ENCODE measurements around the gene PLCG1. TPM values are rescaled to one million over a fixed set of nuclear protein-coding genes. Genes with fewer than 3 reads are reported as not detected.

The PLCG1 gene
- total and polyA plus RNA-seq, 12 donors = 32.9 to 139 (median 76.9) TPM

DNA sequence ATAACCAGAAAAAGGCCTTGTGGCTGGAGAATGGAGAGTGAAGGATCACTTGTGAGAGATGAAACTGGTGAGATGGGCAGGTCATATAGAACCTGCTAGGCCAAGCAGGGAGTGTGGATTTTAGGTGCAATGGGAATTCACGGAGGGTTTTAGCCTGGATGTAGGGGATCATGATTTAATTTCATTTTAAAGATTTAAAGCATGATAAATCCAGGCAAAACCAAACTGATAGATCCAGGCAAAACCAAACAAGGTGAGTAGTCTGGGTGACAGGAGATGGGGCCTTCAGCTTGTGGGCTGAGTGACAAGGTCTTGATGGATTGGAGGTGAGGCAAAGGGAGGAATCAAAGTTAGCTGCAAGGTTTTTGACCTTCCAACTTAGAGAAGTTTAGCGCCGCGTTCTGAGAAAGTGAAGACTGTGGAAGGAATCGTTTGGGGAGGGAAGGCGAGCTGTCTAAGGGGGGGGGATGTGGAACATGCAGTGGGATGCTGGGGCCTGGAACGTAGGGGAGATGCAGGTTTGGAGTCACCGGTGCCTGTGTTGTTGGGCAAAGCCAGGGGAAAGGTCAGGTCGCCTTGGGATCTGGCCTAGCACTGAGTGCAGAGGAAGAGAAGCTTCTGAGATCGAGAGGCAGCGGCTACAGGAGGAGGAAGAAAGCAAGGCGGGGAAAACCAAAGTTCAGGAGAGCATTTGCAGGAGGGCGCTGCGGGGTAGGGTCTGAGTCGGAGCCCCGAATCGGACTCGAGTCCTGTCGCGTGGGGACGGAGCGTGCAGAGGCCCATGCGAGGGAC, 1.3 kb upstream of the PLCG1 start:
- TF ChIP-seq POLR2A (IDR thresholded peaks at IDR 0.05) = no peak
- TF ChIP-seq, protein P1, sequence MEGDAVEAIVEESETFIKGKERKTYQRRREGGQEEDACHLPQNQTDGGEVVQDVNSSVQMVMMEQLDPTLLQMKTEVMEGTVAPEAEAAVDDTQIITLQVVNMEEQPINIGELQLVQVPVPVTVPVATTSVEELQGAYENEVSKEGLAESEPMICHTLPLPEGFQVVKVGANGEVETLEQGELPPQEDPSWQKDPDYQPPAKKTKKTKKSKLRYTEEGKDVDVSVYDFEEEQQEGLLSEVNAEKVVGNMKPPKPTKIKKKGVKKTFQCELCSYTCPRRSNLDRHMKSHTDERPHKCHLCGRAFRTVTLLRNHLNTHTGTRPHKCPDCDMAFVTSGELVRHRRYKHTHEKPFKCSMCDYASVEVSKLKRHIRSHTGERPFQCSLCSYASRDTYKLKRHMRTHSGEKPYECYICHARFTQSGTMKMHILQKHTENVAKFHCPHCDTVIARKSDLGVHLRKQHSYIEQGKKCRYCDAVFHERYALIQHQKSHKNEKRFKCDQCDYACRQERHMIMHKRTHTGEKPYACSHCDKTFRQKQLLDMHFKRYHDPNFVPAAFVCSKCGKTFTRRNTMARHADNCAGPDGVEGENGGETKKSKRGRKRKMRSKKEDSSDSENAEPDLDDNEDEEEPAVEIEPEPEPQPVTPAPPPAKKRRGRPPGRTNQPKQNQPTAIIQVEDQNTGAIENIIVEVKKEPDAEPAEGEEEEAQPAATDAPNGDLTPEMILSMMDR (IDR thresholded peaks at IDR 0.05) = no peak
- no peaks in the 10 kb centered on the region for H3K36me3 ChIP-seq (replicated peaks in 1 of 2)
- 38 to 40% (median 39%) methylated on average over 22 to 23 of the region's 23 CpGs for WGBS, 4 donors
- intact Hi-C loops (cut with DNase I) = no loop called here
- H3K4me1 ChIP-seq (replicated peaks in 1 of 2) = peaks cover 0 to 37% of the 10 kb centered on the region in 2 donors
- H3K27ac ChIP-seq = peak overlapping the region in 4 of 5 donors; percentile 91 to 97 (median 94)
- DNase-seq = no peak
- peak overlapping the region in 2 of 4 donors; percentile 80 to 94 for H3K4me3 ChIP-seq
- no peaks in the 10 kb centered on the region for H3K9me3 ChIP-seq (replicated peaks in 1 of 3)
- H3K27me3 ChIP-seq = no peaks in the 10 kb centered on the region

DNA sequence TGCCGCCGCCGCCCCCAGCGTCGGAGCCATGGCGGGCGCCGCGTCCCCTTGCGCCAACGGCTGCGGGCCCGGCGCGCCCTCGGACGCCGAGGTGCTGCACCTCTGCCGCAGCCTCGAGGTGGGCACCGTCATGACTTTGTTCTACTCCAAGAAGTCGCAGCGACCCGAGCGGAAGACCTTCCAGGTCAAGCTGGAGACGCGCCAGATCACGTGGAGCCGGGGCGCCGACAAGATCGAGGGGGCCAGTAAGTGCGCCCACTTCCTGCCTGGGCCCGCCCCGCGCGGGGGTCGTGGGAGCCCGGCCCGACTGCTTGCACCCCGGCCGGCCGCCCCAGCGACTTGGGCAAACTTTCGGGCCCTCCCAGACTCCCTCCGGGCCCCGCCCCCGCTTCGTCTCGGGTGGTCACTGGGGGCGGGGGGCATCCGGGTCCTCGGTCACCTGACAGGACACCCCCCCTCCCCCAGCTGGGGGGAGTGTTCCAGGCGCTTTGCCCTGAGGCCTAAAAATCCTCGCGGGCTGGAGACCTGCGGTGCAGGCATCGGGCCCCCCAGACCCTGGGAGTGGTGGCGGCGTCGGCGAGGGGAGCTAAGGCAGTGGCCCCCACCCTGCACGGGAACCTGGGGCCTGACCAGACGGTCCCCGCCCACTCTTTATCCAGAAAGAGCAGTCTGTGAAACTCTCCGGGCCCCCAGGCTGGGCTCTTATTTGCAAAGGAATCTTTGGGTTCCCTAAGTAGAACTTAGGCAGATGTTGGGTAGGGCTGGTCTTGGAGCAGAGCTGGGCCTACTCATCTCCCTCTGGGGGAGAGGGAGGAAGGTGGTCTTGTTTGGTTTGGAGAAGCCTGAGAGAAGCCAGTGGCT, 501 bp downstream of the PLCG1 start:
- Histone ChIP-seq H3K27me3 (no peaks in the 10 kb centered on the region), H3K4me3 (peak overlapping the region; percentile 5 to 94 (median 44)), H3K9me3 (replicated peaks in 1 of 3) (no peaks in the 10 kb centered on the region), H3K36me3 (replicated peaks in 1 of 2) (no peaks in the 10 kb centered on the region), H3K27ac (peak overlapping the region in 4 of 5 donors; percentile 91 to 97 (median 94)), H3K4me1 (replicated peaks in 1 of 2) (peaks cover 0 to 54% of the 10 kb centered on the region in 2 donors)
- intact Hi-C loops (cut with DNase I) = no loop called here
- TF ChIP-seq, protein P1 (IDR thresholded peaks at IDR 0.05) = no peak
- no peak for TF ChIP-seq POLR2A (IDR thresholded peaks at IDR 0.05)
- WGBS, 4 donors = 1 to 5% (median 3%) methylated on average over 4 to 66 of the region's 66 CpGs
- peak; percentile 69 to 84 (median 77) for DNase-seq

DNA sequence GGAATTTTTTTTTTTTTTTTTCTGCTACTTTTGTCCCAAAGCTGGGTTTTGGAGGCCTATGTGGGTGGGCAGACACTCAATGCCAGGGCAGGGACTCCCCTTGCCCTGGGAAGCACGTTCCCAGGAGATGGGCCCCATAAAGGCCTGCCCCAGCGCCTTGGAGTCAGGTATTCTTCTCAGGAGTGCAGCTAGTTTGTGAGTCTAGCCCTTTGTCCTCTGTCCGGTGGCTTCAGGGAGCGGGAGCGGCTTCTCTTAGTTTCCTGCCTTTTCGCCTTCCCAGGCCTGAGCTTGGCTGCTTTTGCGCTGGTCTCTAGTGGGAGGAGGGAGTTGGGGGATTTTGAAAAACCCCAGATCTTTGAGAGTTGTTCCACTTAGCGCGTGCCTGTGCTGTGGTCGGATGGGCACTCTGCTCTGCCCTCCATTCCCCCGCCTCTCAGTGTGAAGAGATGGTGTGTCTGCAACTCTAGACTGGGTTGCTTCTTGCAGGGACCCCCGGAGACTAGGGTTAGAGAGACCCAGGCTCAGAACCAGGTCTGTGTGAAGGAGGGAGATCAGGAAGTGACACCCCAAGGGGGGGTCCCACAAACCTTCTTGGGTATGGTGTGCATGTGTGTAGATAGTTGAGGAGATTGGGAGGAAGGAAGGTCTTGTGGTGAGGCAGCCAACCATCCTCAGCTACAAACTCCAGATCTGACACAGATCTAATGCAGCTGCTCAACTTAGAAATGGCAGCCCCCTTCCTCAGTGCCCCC, 1.3 kb downstream of the PLCG1 start:
- H3K4me3 ChIP-seq = peak overlapping the region in 2 of 4 donors; percentile 80 to 94
- H3K4me1 ChIP-seq (replicated peaks in 1 of 2) = peaks cover 0 to 59% of the 10 kb centered on the region in 2 donors
- no peak for TF ChIP-seq POLR2A (IDR thresholded peaks at IDR 0.05)
- TF ChIP-seq, protein P1 (IDR thresholded peaks at IDR 0.05) = no peak
- H3K27ac ChIP-seq = peak overlapping the region in 4 of 5 donors; percentile 91 to 97 (median 94)
- DNase-seq = peak in 2 of 7 donors; percentile 29 to 45
- WGBS, 4 donors = 26 to 37% (median 30%) methylated on average over 11 to 12 of the region's 12 CpGs
- no peaks in the 10 kb centered on the region for H3K36me3 ChIP-seq (replicated peaks in 1 of 2)
- no peaks in the 10 kb centered on the region for H3K27me3 ChIP-seq
- H3K9me3 ChIP-seq (replicated peaks in 1 of 3) = no peaks in the 10 kb centered on the region
- intact Hi-C loops (cut with DNase I) = no loop called here

All from adrenal gland (tissue), 12 donors.